Gastroesophageal sphincter (tissue), 4 donors: Measurements from ENCODE around the gene NTSR1. TPM values are rescaled to one million over a fixed set of nuclear protein-coding genes. Genes with fewer than 3 reads are reported as not detected.

Experiments used
- ATAC-seq: fragments of 150-250 bp; one replicate; pipeline ENCODE4 v1.9.1; 2016; ENCODE audit warnings: mild to moderate bottlenecking, moderate library complexity
- H3K27ac ChIP-seq, 4 donors: fragments of 200-600 bp; sonication (generic) in 3 of 4; 1 replicate in 3 of 4; 2 replicates in 1 of 4; pipeline ENCODE4 v1.5.1; 2016 to 2019
- H3K27me3 ChIP-seq: fragments of 200-600 bp; sonication (generic); one replicate; pipeline ENCODE4 v1.5.1; 2019
- H3K36me3 ChIP-seq, 2 donors: fragments of 200-600 bp; sonication (generic); one replicate each; pipeline ENCODE4 v1.5.1; 2019; ENCODE audit warnings: control low read depth in 1 of 2
- H3K4me1 ChIP-seq, 3 donors: fragments of 200-600 bp; sonication (generic); 1 replicate in 2 of 3; 2 replicates in 1 of 3; pipeline ENCODE4 v1.5.1; 2016 to 2019; ENCODE audit warnings: control low read depth in 2 of 3
- H3K4me3 ChIP-seq, 2 donors: fragments of 200-600 bp; sonication (generic); one replicate each; pipeline ENCODE4 v1.5.1; 2019; ENCODE audit warnings: mild to moderate bottlenecking in 1 of 2, moderate library complexity in 1 of 2
- H3K9me3 ChIP-seq, 3 donors: fragments of 200-600 bp; sonication (generic); one replicate each; pipeline ENCODE4 v1.5.1; 2017 to 2019; ENCODE audit warnings: control low read depth in 2 of 3
- EP300 ChIP-seq: sonication (generic); formaldehyde crosslinking; IDR thresholded peaks from one replicate; pipeline ENCODE4 v1.6.1; 2017; ENCODE audit warnings: antibody characterized with exemption, mild to moderate bottlenecking
- POLR2A ChIP-seq, 2 donors: fragments of 450-650 bp; IDR thresholded peaks; one replicate each; pipeline ENCODE4 v1.6.1; 2017; ENCODE audit warnings: antibody characterized with exemption in 2 of 2, mild to moderate bottlenecking in 2 of 2, moderate library complexity in 1 of 2
- POLR2AphosphoS5 ChIP-seq: sonication (generic); formaldehyde crosslinking; IDR thresholded peaks from one replicate; pipeline ENCODE4 v1.6.1; 2017; ENCODE audit warnings: antibody characterized with exemption
- WGBS, 2 donors: methylation state at CpG; one replicate each; pipeline ENCODE4 v1.1.5; 2018; ENCODE audit warnings: low coverage in 1 of 2; 5-methylcytosine and 5-hydroxymethylcytosine counted together
- total RNA-seq, 4 donors: library from RNA; depleted of rRNA; stranded (reverse); fragments of >200 nt; gene quantifications; one replicate each; pipeline ENCODE4 v1.1.0, GENCODE V29; 2016
- TF ChIP-seq, protein P1 (sequence below), 4 experiments: fragments of 200-600 bp in 2 of 4; fragments of 450-650 bp in 2 of 4; sonication (generic) in 1 of 4; IDR thresholded peaks; one replicate each; pipeline ENCODE4 v1.5.1; 2017 to 2019; ENCODE audit warnings: antibody characterized with exemption in 4 of 4, mild to moderate bottlenecking in 2 of 4, moderate library complexity in 2 of 4

Gene NTSR1
- total RNA-seq, 4 donors from 2014 or later, result 0.13 to 0.85 (median 0.19) TPM

DNA sequence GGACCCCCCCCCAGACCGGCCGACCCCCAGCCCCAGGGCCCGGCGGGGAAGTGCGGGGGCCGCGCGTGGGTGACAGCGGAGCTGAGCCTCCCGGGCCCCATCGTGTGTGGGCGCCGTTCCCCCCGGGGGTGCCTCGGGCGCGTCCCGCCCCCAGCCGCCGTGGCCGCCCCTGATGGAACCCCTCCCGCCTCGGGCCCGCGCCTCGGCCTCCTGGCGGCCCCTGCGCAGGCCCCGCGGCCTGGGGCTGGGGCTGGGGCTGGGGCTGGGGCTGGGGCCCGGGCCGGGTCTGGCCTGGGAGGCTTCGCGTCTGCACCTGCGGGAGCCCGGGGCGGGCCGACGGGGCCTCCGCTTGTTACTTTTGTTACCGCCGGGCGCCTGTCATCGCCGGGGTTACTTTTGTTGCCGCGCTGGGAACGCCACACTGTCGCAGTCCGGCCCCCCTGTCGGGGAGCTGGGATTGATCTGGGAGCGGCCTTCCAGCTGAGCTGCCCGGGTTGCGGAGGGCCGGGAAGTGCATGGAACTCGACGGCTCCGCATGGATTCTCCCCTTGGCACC is 96.6 kb downstream of the NTSR1 start:
- Histone ChIP-seq H3K27ac (peak overlapping the region; percentile 54 to 95 (median 88)), H3K9me3 (no peaks in the 10 kb centered on the region), H3K36me3 (peaks cover 0 to 52% of the 10 kb centered on the region in 2 donors), H3K4me1 (peaks cover 0 to 41% (median 23%) of the 10 kb centered on the region in 3 donors), H3K27me3 (no peaks in the 10 kb centered on the region), H3K4me3 (peak overlapping the region; percentile 66 to 88)
- ATAC-seq, result peak; percentile 30
- no CpG with 5 or more reads among the region's 58 CpGs for WGBS, 2 donors
- TF ChIP-seq, protein P1, sequence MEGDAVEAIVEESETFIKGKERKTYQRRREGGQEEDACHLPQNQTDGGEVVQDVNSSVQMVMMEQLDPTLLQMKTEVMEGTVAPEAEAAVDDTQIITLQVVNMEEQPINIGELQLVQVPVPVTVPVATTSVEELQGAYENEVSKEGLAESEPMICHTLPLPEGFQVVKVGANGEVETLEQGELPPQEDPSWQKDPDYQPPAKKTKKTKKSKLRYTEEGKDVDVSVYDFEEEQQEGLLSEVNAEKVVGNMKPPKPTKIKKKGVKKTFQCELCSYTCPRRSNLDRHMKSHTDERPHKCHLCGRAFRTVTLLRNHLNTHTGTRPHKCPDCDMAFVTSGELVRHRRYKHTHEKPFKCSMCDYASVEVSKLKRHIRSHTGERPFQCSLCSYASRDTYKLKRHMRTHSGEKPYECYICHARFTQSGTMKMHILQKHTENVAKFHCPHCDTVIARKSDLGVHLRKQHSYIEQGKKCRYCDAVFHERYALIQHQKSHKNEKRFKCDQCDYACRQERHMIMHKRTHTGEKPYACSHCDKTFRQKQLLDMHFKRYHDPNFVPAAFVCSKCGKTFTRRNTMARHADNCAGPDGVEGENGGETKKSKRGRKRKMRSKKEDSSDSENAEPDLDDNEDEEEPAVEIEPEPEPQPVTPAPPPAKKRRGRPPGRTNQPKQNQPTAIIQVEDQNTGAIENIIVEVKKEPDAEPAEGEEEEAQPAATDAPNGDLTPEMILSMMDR (IDR thresholded peaks at IDR 0.05), result peak in 1 of 4 experiments; percentile 14
- no peak for TF ChIP-seq POLR2A (IDR thresholded peaks at IDR 0.05)

DNA sequence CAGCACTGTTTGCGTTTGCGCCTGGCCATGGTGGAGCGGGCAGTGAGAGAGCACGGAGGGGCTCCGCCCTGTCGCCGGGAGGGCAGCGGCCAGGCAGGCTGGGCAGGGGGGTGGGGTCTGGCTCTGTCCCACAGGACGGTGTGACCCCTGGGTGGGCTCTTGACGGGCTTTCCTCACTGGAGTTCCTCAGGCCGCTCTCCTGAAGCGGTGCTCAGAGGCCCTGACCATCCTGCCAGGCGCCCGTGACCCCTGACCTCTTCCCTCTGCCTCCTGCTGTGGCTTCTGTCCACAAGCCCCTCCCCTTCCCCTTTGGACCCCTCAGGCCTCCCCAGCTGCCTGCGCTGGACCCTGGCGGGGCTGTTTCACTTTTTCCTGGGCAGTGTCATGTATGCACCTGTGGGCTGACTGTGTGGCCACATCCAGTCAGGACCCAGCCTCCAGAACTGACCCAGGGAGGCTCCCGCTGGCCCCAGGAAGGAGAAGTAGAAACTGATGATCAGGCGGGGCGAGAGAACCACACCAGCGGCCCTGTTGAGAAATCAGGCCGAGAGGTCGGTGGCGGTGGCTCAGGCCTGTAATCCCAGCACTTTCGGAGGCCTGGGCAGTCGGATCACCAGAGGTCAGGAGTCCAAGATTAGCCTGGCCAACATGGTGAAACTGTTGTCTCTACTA is 97.2 kb downstream of the NTSR1 start:
- Histone ChIP-seq H3K36me3 (peaks cover 0 to 52% of the 10 kb centered on the region in 2 donors), H3K4me3 (peak overlapping the region; percentile 66 to 88), H3K27ac (peak overlapping the region; percentile 2 to 95 (median 88)), H3K4me1 (peaks cover 0 to 41% (median 23%) of the 10 kb centered on the region in 3 donors), H3K9me3 (no peaks in the 10 kb centered on the region), H3K27me3 (no peaks in the 10 kb centered on the region)
- TF ChIP-seq, protein P1 (IDR thresholded peaks at IDR 0.05), result no peak
- TF ChIP-seq EP300, result no peak
- no peak for TF ChIP-seq POLR2AphosphoS5
- no peak for TF ChIP-seq POLR2A (IDR thresholded peaks at IDR 0.05)
- WGBS, 2 donors, result 63% methylated on average over 2 of the region's 25 CpGs; no CpG with 5 or more reads in 1 of the 2 donors
- peak; percentile 29 for ATAC-seq

DNA sequence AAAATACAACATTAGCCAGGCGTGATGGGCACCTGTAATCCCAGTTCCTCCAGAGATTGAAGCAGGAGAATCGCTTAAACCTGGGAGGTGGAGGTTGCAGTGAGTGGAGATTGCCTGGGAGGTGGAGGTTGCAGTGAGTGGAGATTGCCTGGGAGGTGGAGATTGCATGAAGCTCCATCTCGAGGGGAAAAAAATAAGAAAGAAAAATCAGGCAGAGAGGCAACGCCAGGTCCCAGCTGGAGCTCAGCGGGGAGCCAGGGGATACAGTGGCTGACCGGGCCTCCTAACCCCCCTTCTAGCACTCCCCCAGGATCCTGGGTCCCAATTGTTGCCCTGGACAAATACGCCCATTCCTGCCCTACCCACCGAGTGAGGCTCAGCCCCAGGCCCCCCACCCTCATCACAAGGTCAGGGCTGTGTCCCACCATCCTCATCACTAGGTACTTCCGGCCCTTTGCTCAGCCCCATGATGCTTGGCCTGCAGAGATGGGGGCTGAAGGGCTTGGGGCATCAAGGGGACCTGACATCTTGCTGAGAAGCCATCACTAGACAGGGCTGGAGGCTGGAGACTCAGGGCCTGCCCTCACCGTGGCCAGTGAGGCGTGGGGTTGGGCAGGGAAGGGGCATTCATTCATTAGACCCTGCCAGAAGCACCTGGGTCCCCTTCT is 97.9 kb downstream of the NTSR1 start:
- no peak for ATAC-seq
- H3K4me3 ChIP-seq, result peak overlapping the region in 1 of 2 donors; percentile 88
- H3K27me3 ChIP-seq, result no peaks in the 10 kb centered on the region
- H3K4me1 ChIP-seq, result peaks cover 0 to 41% (median 23%) of the 10 kb centered on the region in 3 donors
- H3K27ac ChIP-seq, result peak overlapping the region in 2 of 4 donors; percentile 90 to 95
- H3K36me3 ChIP-seq, result peaks cover 0 to 53% of the 10 kb centered on the region in 2 donors
- WGBS, 2 donors, result 54 to 100% methylated on average over 1 to 7 of the region's 11 CpGs
- TF ChIP-seq EP300 (no peak), POLR2AphosphoS5 (no peak), POLR2A (IDR thresholded peaks at IDR 0.05) (no peak)
- TF ChIP-seq, protein P1 (IDR thresholded peaks at IDR 0.05), result no peak
- no peaks in the 10 kb centered on the region for H3K9me3 ChIP-seq

DNA sequence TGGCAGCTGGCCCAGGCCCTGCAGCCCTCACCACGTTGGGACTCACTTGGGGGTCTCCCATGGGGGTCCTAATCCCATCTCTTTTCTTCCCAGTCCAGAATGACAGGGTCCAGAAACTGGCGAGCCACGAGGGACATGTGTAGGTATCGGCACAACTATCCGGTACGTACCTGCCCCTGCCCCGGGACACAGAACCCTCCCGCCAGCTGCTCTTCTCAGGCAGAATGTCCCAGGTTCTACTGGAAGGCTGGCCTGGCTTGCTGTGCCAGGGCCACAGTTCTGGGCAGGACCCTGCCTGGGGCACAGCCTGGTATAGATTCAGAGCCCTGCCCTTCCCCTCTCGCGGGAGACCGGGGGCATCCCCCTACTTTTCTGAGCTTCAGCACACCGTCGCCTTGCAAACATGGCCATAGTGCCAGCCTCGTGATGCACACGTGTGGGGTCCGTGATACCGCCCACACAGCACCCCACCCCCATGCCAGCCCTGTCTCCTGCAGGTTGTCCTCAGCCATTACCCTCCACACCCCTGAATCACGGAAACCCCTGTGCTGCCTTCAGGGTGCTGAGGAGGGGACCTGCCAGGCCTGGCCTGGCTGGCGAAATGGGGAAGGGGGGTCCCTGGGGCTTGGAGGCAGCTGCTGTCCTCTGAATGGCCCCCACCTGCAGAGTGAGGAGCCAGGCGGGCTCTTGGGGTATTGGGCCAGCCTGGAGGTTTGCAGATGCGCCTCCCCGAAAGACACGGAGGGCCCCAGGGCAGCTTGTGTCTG is 99.0 kb downstream of the NTSR1 start:
- 0 to 71% methylated on average over 1 to 6 of the region's 23 CpGs for WGBS, 2 donors
- ATAC-seq, result no peak
- H3K36me3 ChIP-seq, result peaks cover 0 to 64% of the 10 kb centered on the region in 2 donors
- H3K9me3 ChIP-seq, result no peaks in the 10 kb centered on the region
- peaks cover 0 to 41% (median 23%) of the 10 kb centered on the region in 3 donors for H3K4me1 ChIP-seq
- H3K27ac ChIP-seq, result peak overlapping the region in 1 of 4 donors; percentile 95
- TF ChIP-seq EP300 (no peak), POLR2A (IDR thresholded peaks at IDR 0.05) (no peak), POLR2AphosphoS5 (no peak)
- TF ChIP-seq, protein P1 (IDR thresholded peaks at IDR 0.05), result no peak
- no peaks in the 10 kb centered on the region for H3K27me3 ChIP-seq
- H3K4me3 ChIP-seq, result no peak overlapping the region
